GM23338 (cell line): Measurements from ENCODE around the gene FTL. TPM values are rescaled to one million over a fixed set of nuclear protein-coding genes. Genes with fewer than 3 reads are reported as not detected.
"Not testable (repeated sequence)": the region's sequence is repeated elsewhere in the genome, so short reads cannot be mapped to it uniquely, and the experiment has no call there.

Experiments used
- ATAC-seq: fragments of 200-7000 bp; cut with Tn5 transposase; 3 replicates; pipeline ENCODE4 v1.9.1; 2020
- DNase-seq: peaks from one replicate; pipeline ENCODE4 v3.0.0-alpha.2; 2015; ENCODE audit warnings: low spot score
- H2AFZ ChIP-seq: fragments of 200-600 bp; sonication (generic); 2 replicates; pipeline ENCODE4 v1.8.0; 2016; ENCODE audit warnings: antibody characterized with exemption, mild to moderate bottlenecking, moderate library complexity
- H3F3A ChIP-seq: fragments of 200-600 bp; sonication (generic); replicated peaks from 2 replicates; pipeline ENCODE4 v1.8.0; 2017; ENCODE audit warnings: antibody characterized with exemption, mixed run types, low read depth
- H3K27ac ChIP-seq: fragments of 200-600 bp; sonication (generic); 2 replicates; pipeline ENCODE4 v1.6.1; 2016; ENCODE audit warnings: low read depth
- H3K27me3 ChIP-seq: fragments of 200-600 bp; sonication (generic); 2 replicates; pipeline ENCODE4 v1.8.0; 2016; ENCODE audit warnings: mild to moderate bottlenecking, mixed run types, moderate library complexity; ENCODE audit not compliant: insufficient read depth
- H3K36me3 ChIP-seq: fragments of 200-600 bp; sonication (generic); 2 replicates; pipeline ENCODE4 v1.8.0; 2016; ENCODE audit warnings: mild to moderate bottlenecking; ENCODE audit not compliant: insufficient read depth
- H3K4me1 ChIP-seq: fragments of 200-600 bp; sonication (generic); 2 replicates; pipeline ENCODE4 v1.8.0; 2016; ENCODE audit warnings: mild to moderate bottlenecking, moderate library complexity; ENCODE audit not compliant: insufficient read depth
- H3K4me2 ChIP-seq: fragments of 200-600 bp; sonication (generic); 2 replicates; pipeline ENCODE4 v1.7.1; 2017; ENCODE audit warnings: mixed run types
- H3K4me3 ChIP-seq: fragments of 200-600 bp; sonication (generic); 2 replicates; pipeline ENCODE4 v1.6.1; 2016; ENCODE audit warnings: mixed run types
- H3K79me2 ChIP-seq: fragments of 200-600 bp; sonication (generic); replicated peaks from 2 replicates; pipeline ENCODE4 v1.8.0; 2017; ENCODE audit warnings: mild to moderate bottlenecking; ENCODE audit not compliant: insufficient read depth
- H3K9me2 ChIP-seq: fragments of 200-600 bp; sonication (generic); 2 replicates; pipeline ENCODE4 v1.8.0; 2017; ENCODE audit not compliant: insufficient read depth
- H4K20me1 ChIP-seq: fragments of 200-600 bp; sonication (generic); replicated peaks from 2 replicates; pipeline ENCODE4 v1.8.0; 2017; ENCODE audit warnings: mild to moderate bottlenecking; ENCODE audit not compliant: insufficient read depth
- H3K27ac Mint-ChIP-seq: 2 replicates; pipeline ENCODE4 v1.8.0; 2020; ENCODE audit warnings: inconsistent platforms, mild to moderate bottlenecking, moderate library complexity, mixed read lengths
- H3K27me3 Mint-ChIP-seq: 3 replicates; pipeline ENCODE4 v1.8.0; 2022; ENCODE audit warnings: low read depth, mild to moderate bottlenecking, moderate library complexity, mixed read lengths, inconsistent platforms; ENCODE audit not compliant: insufficient read depth, poor library complexity
- H3K36me3 Mint-ChIP-seq: 3 replicates; pipeline ENCODE4 v1.8.0; 2021; ENCODE audit warnings: low read depth, mild to moderate bottlenecking, inconsistent platforms, moderate library complexity, mixed read lengths
- H3K4me1 Mint-ChIP-seq: 3 replicates; pipeline ENCODE4 v1.8.0; 2020; ENCODE audit warnings: mild to moderate bottlenecking, inconsistent platforms, mixed read lengths
- H3K4me3 Mint-ChIP-seq: 3 replicates; pipeline ENCODE4 v1.8.0; 2021; ENCODE audit warnings: moderate library complexity, mild to moderate bottlenecking, inconsistent platforms, mixed read lengths
- H3K9me3 Mint-ChIP-seq: 3 replicates; pipeline ENCODE4 v1.8.0; 2020; ENCODE audit warnings: moderate library complexity, mild to moderate bottlenecking, inconsistent platforms, mixed read lengths
- CREB1 ChIP-seq: fragments of 250-450 bp; sonication (Bioruptor Pico); IDR thresholded peaks from 2 replicates; pipeline ENCODE4 v1.5.0; 2020; ENCODE audit warnings: low read depth, mild to moderate bottlenecking, moderate library complexity
- CTCF ChIP-seq, 2 experiments: fragments of 200-600 bp in 1 of 2; sonication (generic) in 1 of 2; conservative IDR thresholded peaks; 2 replicates each; pipeline versions ENCODE4 v1.5.1 to v1.6.1; 2016 to 2017; ENCODE audit warnings: antibody characterized with exemption in 2 of 2, low read depth in 2 of 2, mild to moderate bottlenecking in 2 of 2, moderate library complexity in 1 of 2
- ETS1 ChIP-seq: IDR thresholded peaks from 2 replicates; pipeline ENCODE4 v1.6.1; 2016; ENCODE audit warnings: antibody characterized with exemption
- NANOG ChIP-seq: IDR thresholded peaks from 2 replicates; pipeline ENCODE4 v1.6.1; 2016; ENCODE audit warnings: antibody characterized with exemption, borderline replicate concordance
- POLR2AphosphoS5 ChIP-seq: IDR thresholded peaks from 2 replicates; pipeline ENCODE4 v1.6.1; 2016; ENCODE audit warnings: antibody characterized with exemption, low read depth
- ZNF331 ChIP-seq: fragments of 250-450 bp; sonication (Bioruptor Pico); IDR thresholded peaks from 2 replicates; pipeline ENCODE4 v1.5.0; 2020; ENCODE audit warnings: low read depth, mild to moderate bottlenecking, moderate library complexity
- ZNF462 ChIP-seq: fragments of 250-450 bp; sonication (Bioruptor Pico); IDR thresholded peaks from 2 replicates; pipeline ENCODE4 v1.5.0; 2020; ENCODE audit warnings: mild to moderate bottlenecking, moderate library complexity
- polyA plus RNA-seq: library from polyadenylated mRNA; unstranded; fragments of >200 nt; fragmentation: Nextera tagmentation; extraction: Ambion mirVana; gene quantifications from 2 replicates; pipeline ENCODE4 v1.2.1, GENCODE V29; 2016
- total RNA-seq: library from RNA; depleted of rRNA; stranded (reverse); fragments of >200 nt; shearing (Covaris generic); gene quantifications from 2 replicates; pipeline ENCODE4 v1.2.3, GENCODE V29; 2014

Gene FTL
- total and polyA plus RNA-seq, 2 experiments from 2014 or later, result 2,064 to 5,436 TPM

- Histone ChIP-seq H3K36me3 (peaks cover 12% of the 10 kb centered on the region; the same call in 1 of the 2 replicates), H3K4me2 (no peak overlapping the region), H3K4me3 (no peak overlapping the region), H2AFZ (no peak overlapping the region), H4K20me1 (peaks cover 3% of the 10 kb centered on the region), H3F3A (0 out of 2 replicates have a peak, but pooled peaks cover 8% of the 10 kb centered on the region), H3K27me3 (no peaks in the 10 kb centered on the region), H3K79me2 (no peaks in the 10 kb centered on the region), H3K9me2 (no peaks in the 10 kb centered on the region), H3K27ac (no peak overlapping the region), H3K4me1 (no peaks in the 10 kb centered on the region)
- Mint-ChIP-seq H3K36me3 (peaks cover 26% of the 10 kb centered on the region), H3K27ac (no peak overlapping the region), H3K27me3 (peaks cover 4% of the 10 kb centered on the region), H3K9me3 (no peaks in the 10 kb centered on the region), H3K4me3 (no peak overlapping the region), H3K4me1 (no peaks in the 10 kb centered on the region)
- no peak for TF ChIP-seq POLR2AphosphoS5
- peak; percentile 99 for TF ChIP-seq ETS1
- peak; percentile 34; the same call in 1 of the 2 replicates for TF ChIP-seq CREB1 (CRISPR knock-in tag)
- ATAC-seq (peak; percentile 98), DNase-seq (peak; percentile 92)
Measured at GRCh38 chr19:48918801-48919247, 46.3 kb upstream of the FTL start.

- not testable (repeated sequence) for H3K4me3 Mint-ChIP-seq, H2AFZ ChIP-seq, H3K36me3 ChIP-seq, H3K9me2 ChIP-seq, H3K27me3 ChIP-seq, H3F3A ChIP-seq, H3K4me1 ChIP-seq, ATAC-seq, H3K9me3 Mint-ChIP-seq, DNase-seq, H3K27me3 Mint-ChIP-seq, H4K20me1 ChIP-seq, H3K4me2 ChIP-seq, H3K27ac ChIP-seq, H3K79me2 ChIP-seq, H3K4me1 Mint-ChIP-seq, H3K4me3 ChIP-seq, H3K27ac Mint-ChIP-seq
- H3K36me3 Mint-ChIP-seq, result peaks cover 23% of the 10 kb centered on the region
Measured at GRCh38 chr19:48919271-48919670, 45.8 kb upstream of the FTL start.

- no peak overlapping the region for H3K4me3 Mint-ChIP-seq
- H3K27ac ChIP-seq, result no peak overlapping the region
- H3K4me3 ChIP-seq, result no peak overlapping the region
- no peak overlapping the region for H3K4me2 ChIP-seq
- no peak overlapping the region for H3K27ac Mint-ChIP-seq
- H2AFZ ChIP-seq, result no peak overlapping the region
- peaks cover 8% of the 10 kb centered on the region for H3K27me3 Mint-ChIP-seq
- H3K27me3 ChIP-seq, result no peaks in the 10 kb centered on the region
- no peaks in the 10 kb centered on the region for H3K4me1 ChIP-seq
- H3F3A ChIP-seq, result 0 out of 2 replicates have a peak, but pooled peaks cover 8% of the 10 kb centered on the region
- H3K36me3 ChIP-seq, result no peaks in the 10 kb centered on the region; the same call in 1 of the 2 replicates
- peaks cover 3% of the 10 kb centered on the region for H4K20me1 ChIP-seq
- no peaks in the 10 kb centered on the region for H3K9me2 ChIP-seq
- H3K9me3 Mint-ChIP-seq, result no peaks in the 10 kb centered on the region
- H3K36me3 Mint-ChIP-seq, result peaks cover 16% of the 10 kb centered on the region
- no peaks in the 10 kb centered on the region for H3K79me2 ChIP-seq
- ATAC-seq, result no peak
- H3K4me1 Mint-ChIP-seq, result no peaks in the 10 kb centered on the region
- DNase-seq, result no peak
- TF ChIP-seq CTCF (conservative IDR thresholded peaks at IDR 0.05; ENCODE audit: low read depth in 2 of 2), result no peak
- TF ChIP-seq ZNF462 (CRISPR knock-in tag), result no peak
- TF ChIP-seq NANOG, result no peak
- TF ChIP-seq ZNF331 (CRISPR knock-in tag), result no peak
Measured at GRCh38 chr19:48920949-48921348, 44.2 kb upstream of the FTL start.
